Measurements from ENCODE around the gene PREX1. TPM values are rescaled to one million over a fixed set of nuclear protein-coding genes. Genes with fewer than 3 reads are reported as not detected.

Gene PREX1
- polyA plus RNA-seq, 1 donor (not counting 4 experiments of a cell fraction or from before 2014, with no cell fraction given): 0.22 TPM

- Histone ChIP-seq H3K9me3 (ENCODE audit: control insufficient read depth, low read depth, low read length) (no peaks in the 10 kb centered on the region), H3K4me3 (ENCODE audit: control insufficient read depth in 2 of 3, extremely low read depth in 1 of 3, insufficient read depth in 2 of 3, low read depth in 1 of 3, low read length in 3 of 3) (no peak overlapping the region), H3K4me2 (ENCODE audit: control insufficient read depth, extremely low read depth, insufficient read depth, low read depth, low read length) (no peak overlapping the region), H3K79me2 (ENCODE audit: control insufficient read depth, insufficient read depth, low read length) (no peaks in the 10 kb centered on the region), H2AFZ (ENCODE audit: control insufficient read depth, low read length) (no peak overlapping the region), H3K4me1 (ENCODE audit: control insufficient read depth, extremely low read depth, insufficient read depth, low read length) (no peaks in the 10 kb centered on the region), H3K27me3 (ENCODE audit: control insufficient read depth, extremely low read depth, insufficient read depth, low read length) (peaks cover 5% of the 10 kb centered on the region), H3K36me3 (ENCODE audit: control insufficient read depth in 2 of 2, extremely low read depth in 1 of 2, insufficient read depth in 2 of 2, low read length in 2 of 2) (no peaks in the 10 kb centered on the region), H3K27ac (ENCODE audit: control insufficient read depth, insufficient read depth, low read length) (no peak overlapping the region), H3K9ac (ENCODE audit: control insufficient read depth, extremely low read depth, insufficient read depth, low read length) (no peak overlapping the region), H4K20me1 (ENCODE audit: control insufficient read depth, extremely low read depth, insufficient read depth, low read length) (no peaks in the 10 kb centered on the region), H3K9me1 (ENCODE audit: control insufficient read depth, extremely low read depth, insufficient read depth, low read length) (no peaks in the 10 kb centered on the region)
- dilution Hi-C loops (cut with MboI; ENCODE audit: extremely low pct_ligation_motif_present, low sequenced_read_pairs): no loop called here
- TF ChIP-seq EZH2 (IDR thresholded peaks at IDR 0.05; ENCODE audit: low read length): no peak
- peak in 1 of 3 experiments; percentile 14 for TF ChIP-seq CTCF (optimal IDR thresholded peaks at IDR 0.05 in 1 of 3, IDR thresholded peaks at IDR 0.05 in 1 of 3, conservative IDR thresholded peaks at IDR 0.05 in 1 of 3; ENCODE audit: extremely low read depth in 1 of 3, insufficient read depth in 2 of 3, low read length in 3 of 3)
- DNase-seq (ENCODE audit: low read depth, low spot score) (no peak), FAIRE-seq (no peak)
Observed at GRCh38 chr20:48698507-48699267, 129.1 kb downstream of the PREX1 start.

GRCh38 chr20:48697845-48698491 lies 129.8 kb downstream of the PREX1 start:
- FAIRE-seq (no peak), DNase-seq (ENCODE audit: low read depth, low spot score) (no peak)
- Histone ChIP-seq H3K9ac (ENCODE audit: control insufficient read depth, extremely low read depth, insufficient read depth, low read length) (no peak overlapping the region), H3K4me1 (ENCODE audit: control insufficient read depth, extremely low read depth, insufficient read depth, low read length) (no peaks in the 10 kb centered on the region), H3K27ac (ENCODE audit: control insufficient read depth, insufficient read depth, low read length) (no peak overlapping the region), H2AFZ (ENCODE audit: control insufficient read depth, low read length) (no peak overlapping the region), H3K4me2 (ENCODE audit: control insufficient read depth, extremely low read depth, insufficient read depth, low read depth, low read length) (no peak overlapping the region), H3K9me1 (ENCODE audit: control insufficient read depth, extremely low read depth, insufficient read depth, low read length) (no peaks in the 10 kb centered on the region), H3K4me3 (ENCODE audit: control insufficient read depth in 2 of 3, extremely low read depth in 1 of 3, insufficient read depth in 2 of 3, low read depth in 1 of 3, low read length in 3 of 3) (no peak overlapping the region), H3K27me3 (ENCODE audit: control insufficient read depth, extremely low read depth, insufficient read depth, low read length) (no peaks in the 10 kb centered on the region), H3K9me3 (ENCODE audit: control insufficient read depth, low read depth, low read length) (no peaks in the 10 kb centered on the region), H3K79me2 (ENCODE audit: control insufficient read depth, insufficient read depth, low read length) (no peaks in the 10 kb centered on the region), H3K36me3 (ENCODE audit: control insufficient read depth in 2 of 2, extremely low read depth in 1 of 2, insufficient read depth in 2 of 2, low read length in 2 of 2) (no peaks in the 10 kb centered on the region), H4K20me1 (ENCODE audit: control insufficient read depth, extremely low read depth, insufficient read depth, low read length) (no peaks in the 10 kb centered on the region)
- TF ChIP-seq EZH2 (IDR thresholded peaks at IDR 0.05; ENCODE audit: low read length): no peak
- no peak for TF ChIP-seq CTCF (optimal IDR thresholded peaks at IDR 0.05 in 1 of 3, IDR thresholded peaks at IDR 0.05 in 1 of 3, conservative IDR thresholded peaks at IDR 0.05 in 1 of 3; ENCODE audit: extremely low read depth in 1 of 3, insufficient read depth in 2 of 3, low read length in 3 of 3)
- dilution Hi-C loops (cut with MboI; ENCODE audit: extremely low pct_ligation_motif_present, low sequenced_read_pairs): no loop called here
